GM21367 (cell line): ENCODE measurements around the gene AGMAT.

Experiments
- ATAC-seq: cut with Tn5 transposase; IDR thresholded peaks from one replicate; pipeline ENCODE4 v1.9.1; 2021; ENCODE audit not compliant: unreplicated experiment

The AGMAT gene

GRCh38 chr1:15568387-15569073 lies 16.3 kb downstream of the AGMAT start:
- no peak for ATAC-seq

DNA sequence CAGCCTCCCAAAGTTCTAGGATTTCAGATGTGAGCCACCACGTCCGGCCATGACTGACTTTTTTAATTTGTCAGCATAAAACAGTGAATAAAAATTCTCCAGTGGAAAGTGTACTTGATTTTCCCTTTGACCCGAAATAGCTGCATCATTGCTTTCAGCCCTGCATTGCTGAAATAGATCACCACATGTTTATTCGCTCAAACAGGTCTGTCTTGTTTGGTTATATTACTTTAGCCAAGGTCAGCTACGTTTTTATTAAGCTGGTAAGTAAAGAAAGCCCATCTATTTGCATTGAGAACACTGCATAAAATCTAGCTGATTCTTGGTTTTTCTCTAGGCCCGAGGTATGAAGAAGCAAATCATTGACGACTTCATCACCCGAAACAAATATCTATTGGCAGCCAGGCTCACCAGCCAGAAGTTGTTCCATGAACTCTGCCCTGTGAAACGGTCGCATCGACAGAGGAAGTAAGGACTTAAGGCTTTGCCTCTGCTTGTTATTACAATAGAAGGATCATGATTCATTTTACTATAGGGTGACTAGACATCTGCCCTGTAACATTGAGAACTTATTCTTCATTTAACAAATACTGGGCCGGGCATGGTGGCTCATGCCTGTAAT lies 25.6 kb downstream of the AGMAT start:
- no peak for ATAC-seq

DNA sequence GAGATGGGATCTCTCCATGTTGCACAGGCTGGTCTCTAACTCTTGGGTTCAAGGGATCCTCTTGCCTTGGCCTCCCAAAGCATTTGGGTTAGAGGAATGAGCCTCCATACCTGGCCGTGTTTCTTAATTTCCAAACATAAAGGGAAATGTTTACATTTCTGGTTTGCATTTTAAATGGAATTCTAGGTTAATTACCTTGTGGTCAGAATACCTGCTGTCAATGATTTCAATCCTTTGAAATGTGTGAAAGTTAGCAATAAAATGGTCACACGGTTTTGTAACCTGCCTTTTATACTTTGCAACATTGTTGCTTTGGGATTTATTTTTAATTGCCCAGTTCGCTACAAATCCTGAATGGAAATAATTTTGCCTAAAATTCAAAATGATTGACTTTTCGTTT lies 26.3 kb downstream of the AGMAT start:
- no peak for ATAC-seq

DNA sequence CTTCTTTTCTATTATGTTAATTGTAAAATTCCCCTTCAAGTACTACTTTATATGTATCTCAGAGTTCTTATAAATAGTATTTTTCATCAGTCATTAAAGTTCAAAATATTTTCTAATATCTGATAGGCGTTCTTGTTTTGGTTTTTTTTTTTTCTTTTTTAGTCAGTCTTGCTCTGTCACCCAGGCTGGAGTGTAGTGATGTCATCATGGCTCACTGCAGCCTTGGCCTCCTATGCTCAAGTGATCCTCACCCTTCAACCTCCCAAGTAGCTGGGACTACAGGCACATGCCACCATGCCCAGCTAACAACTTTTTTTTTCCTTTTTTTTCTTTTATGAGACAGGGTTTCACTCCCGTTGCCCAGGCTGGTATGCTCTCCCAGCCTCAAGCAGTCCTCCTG lies 27.3 kb downstream of the AGMAT start:
- no peak for ATAC-seq

DNA sequence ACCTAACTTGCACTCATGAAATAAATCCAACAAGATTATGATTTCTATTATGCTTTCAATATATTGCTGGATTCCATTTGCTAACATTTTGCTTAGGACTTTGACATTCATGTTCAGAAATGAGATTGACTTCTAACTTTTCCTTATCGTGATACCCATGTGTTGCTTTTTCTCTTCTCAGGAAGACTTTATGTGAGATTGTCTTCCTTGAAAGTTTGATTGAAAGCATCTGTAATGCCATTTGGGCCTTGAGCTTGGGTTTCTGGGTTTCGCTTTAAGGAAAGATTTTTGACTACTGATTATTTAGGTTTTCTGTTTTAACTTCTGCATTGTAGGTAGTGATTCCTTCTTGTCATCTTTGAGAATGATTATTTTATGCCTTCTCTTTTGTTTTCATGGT lies 27.8 kb downstream of the AGMAT start:
- ATAC-seq, result no peak

GRCh38 chr1:15550573-15550972 lies 34.3 kb downstream of the AGMAT start:
- no peak for ATAC-seq

DNA sequence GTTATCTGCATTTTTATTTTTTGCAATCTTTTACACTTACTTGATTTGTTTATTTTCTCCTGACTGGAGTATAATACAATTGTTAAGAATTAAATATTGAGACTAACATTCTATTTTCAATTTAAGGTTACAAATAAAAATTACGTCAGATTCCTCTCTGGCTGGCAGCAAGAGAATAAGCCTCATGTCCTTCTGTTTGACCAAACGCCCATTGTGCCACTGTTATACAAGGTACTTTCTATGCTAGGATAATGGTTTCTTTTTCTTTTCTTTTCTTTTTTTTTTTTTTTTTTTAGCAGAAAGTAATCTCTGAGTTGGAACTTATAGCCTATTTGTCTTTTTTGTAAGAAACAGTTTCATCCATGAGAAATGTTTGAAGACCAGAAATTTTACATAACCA lies 38.2 kb downstream of the AGMAT start:
- no peak for ATAC-seq

DNA sequence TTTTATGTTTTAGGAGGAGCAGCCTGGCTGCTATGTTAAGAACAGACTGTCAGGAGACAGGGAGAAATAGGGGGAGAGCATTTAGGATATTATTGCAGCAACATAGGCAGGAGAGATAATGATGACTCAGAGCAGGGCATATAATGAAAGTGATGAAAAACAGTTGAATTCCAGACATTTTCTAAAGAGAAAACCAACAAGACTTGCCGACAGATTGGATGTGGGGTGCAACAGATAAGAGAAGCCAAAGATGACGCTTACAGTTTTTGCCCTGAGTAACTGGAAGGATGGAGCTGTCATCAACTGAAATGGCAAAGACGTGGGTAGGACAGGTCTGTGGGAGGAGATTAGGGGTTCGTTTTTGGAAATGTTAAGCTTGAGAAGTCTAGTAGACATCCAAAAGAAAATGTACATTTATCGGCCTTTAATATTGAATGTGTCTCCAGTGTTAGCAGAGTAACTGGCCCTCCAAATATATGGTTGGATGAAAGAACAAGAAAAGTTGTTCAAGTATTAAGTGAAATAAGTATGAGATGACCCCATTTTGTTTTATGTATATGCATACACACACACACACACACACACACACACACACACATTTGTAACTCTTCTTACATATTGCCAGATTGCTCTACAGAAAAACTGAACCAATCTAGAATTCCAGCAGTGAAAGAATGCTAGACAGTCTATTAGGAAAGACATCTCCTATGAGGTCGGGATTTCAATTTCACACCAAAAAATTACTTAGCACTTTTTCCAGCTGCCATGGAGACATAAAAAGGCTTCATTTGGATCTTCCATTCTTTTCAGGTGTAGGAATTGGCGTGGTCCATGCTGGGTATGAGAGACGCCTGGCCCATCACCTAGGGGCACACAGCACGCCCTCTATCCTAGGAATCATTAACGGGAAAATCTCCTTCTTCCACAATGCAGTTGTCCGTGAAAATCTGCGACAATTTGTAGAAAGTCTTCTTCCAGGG lies 41.0 kb downstream of the AGMAT start:
- ATAC-seq, result no peak

GRCh38 chr1:15543251-15543588 lies 41.6 kb downstream of the AGMAT start:
- no peak for ATAC-seq

DNA sequence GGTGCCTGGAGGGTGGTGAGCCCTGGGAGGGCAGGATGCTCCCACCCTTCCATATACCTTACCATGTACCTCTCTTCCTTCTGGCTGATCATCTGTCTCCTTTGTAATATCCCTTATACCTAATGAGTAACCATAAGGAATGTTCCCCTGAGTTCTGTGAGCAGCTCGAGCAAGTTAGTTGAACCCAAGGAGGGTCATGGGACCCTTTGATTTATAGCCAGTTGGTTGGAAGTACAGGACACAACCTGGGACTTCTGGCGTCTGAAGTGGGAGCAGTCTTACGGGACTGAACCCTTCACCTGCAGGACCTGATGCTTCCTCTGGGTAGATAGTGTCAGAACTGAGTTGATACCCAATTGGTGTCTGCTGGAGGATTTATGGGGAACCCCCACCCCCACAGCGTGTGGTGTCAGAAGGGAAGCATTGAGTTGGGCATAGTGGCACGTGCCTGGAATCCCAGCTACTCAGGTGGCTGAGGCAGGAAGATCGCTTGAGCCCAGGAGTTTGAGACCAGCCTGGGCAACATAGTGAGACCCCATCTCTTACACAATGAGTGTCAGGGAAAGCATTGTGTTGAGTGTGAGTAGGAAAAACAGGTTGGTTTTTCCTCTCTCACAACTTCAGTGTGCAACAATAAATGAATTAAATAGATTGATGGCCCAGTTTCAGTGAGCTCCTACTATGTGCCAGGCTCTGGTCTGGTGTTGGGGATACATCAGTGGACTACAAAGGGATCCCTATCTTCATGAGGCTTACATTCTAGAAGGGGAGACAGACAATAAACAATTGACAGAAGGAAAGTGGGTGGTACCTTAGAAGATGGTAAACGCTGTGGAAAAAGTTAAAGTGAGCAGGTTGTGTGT lies 42.2 kb downstream of the AGMAT start:
- ATAC-seq, result no peak

GRCh38 chr1:15541231-15541792 lies 43.5 kb downstream of the AGMAT start:
- ATAC-seq, result no peak

- no peak for ATAC-seq
These were observed 44.7 kb downstream of the AGMAT start for GRCh38 chr1:15540186-15540585.

GRCh38 chr1:15538771-15539170 lies 46.1 kb downstream of the AGMAT start:
- no peak for ATAC-seq

GRCh38 chr1:15531682-15532081 lies 53.2 kb downstream of the AGMAT start:
- no peak for ATAC-seq

DNA sequence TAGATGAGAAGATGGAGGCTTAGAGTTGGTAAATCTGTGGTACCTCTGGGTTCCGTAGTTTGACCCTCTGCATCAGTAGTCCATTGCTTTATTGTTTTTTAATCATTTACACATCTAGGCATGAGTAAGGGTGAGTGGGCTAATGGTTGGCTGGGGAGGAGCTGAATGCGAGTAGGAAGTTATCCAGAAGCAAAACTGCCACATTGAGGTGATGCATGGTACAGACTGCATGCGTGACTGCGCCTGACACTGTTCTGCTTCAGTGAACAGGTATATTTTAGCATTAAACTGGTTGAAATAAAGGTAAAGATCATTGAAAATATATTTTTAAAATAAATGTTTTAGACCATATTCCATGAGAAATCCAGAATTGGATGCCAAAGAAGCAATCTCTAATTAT lies 53.8 kb downstream of the AGMAT start:
- no peak for ATAC-seq

GRCh38 chr1:15526490-15527339 lies 58.1 kb downstream of the AGMAT start, which contains the start of gene DNAJC16:
Gene DNAJC16 (plus strand): TSS chr1:15526848. CDS start chr1:15529106, 2,258 bp downstream.
- ATAC-seq, result peak; percentile 48

DNA sequence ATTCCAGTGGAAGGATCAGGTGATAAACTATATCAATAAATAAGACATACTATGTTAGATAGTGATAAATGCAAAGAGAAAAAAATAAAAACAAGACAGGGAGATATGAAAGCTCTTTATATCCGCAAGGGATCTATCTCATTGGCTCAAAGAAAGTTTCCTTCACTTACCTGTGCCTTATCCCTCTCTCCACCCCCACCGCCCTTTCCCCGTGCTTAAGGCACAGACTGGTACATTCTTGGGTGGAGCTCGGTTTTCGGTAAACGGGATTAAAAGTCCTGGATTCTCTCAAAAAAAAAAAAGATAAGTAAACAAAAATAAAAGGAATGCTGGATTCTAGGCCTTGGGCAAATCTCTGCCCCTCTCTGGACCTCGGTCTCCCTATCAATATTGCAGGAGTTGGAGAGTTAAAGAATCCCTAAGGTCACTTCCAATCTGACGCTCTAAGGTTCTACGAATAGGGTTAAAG lies 58.8 kb downstream of the AGMAT start:
- ATAC-seq, result no peak

GRCh38 chr1:15525050-15526020 lies 59.5 kb downstream of the AGMAT start:
- no peak for ATAC-seq
